ENCODE measurements around the gene GAL3ST1. TPM values are rescaled to one million over a fixed set of nuclear protein-coding genes. Genes with fewer than 3 reads are reported as not detected.

Gene GAL3ST1
- total and polyA plus RNA-seq, 10 of the 15 experiments (the other 5 are each of a cell fraction or from before 2014, with no cell fraction given), result not detected

DNA sequence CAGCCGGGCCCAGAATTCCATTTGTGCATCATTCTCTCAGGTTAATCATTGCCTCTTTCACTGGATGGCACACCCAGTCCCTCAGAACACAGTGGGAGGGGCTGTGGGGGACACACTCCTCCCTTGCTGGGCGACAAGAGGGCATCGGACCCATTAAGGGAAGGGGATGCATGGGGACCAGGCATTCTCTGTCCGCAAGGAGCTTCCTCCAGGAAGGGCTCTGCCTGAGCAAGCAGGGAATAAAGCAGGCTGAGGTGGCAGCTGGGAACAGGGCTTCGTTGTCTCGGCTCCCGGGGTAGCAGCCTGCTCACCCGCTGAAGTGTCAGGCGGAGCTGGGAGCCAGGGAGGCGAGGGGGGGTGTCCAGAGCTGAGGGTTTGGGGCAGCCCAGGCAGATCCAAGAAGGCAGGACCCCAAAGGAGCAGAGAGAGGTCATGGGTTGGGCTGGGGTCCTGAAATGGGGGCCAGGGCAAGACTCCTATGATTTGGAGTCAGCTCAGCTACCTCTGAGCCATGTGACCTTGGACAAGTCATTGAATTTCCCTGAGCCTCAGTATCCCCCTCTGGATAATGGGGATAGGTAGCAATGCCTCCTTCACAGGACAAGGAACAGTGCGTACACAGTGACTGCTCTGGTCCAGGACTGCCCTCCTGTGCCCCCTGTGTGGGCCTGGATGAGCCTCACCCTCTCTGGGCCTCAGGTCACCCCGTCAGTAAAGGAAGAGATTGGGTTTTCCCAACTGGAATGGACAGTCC is 1.4 kb downstream of the GAL3ST1 start:
- no peak overlapping the region for H3K4me3 ChIP-seq
- H4K20me1 ChIP-seq (ENCODE audit: control insufficient read depth, insufficient read depth), result no peaks in the 10 kb centered on the region; the same call in 1 of the 2 replicates
- in situ Hi-C loops (cut with MboI) (no loop called here), intact Hi-C loops (cut with micrococcal nuclease; ENCODE audit: unreplicated experiment) (no loop called here)
- DNase-seq (ENCODE audit: low read depth, low spot score) (no peak), ATAC-seq (no peak; the same call in 1 of the 3 replicates), FAIRE-seq (no peak)
- SMC1A ChIA-PET (ENCODE audit: uncharacterized antibody, unreplicated experiment), result no interaction called here
- no TSS peak for BruUV-seq (replicated peaks)
- H3K4me1 ChIP-seq (ENCODE audit: control insufficient read depth, insufficient read depth, low read length), result no peaks in the 10 kb centered on the region
- no peak overlapping the region for H3K4me2 ChIP-seq (ENCODE audit: control insufficient read depth, insufficient read depth)
- no peak overlapping the region for H2AFZ ChIP-seq (ENCODE audit: control insufficient read depth, low read depth, low read length)
- no peaks in the 10 kb centered on the region for H3K79me2 ChIP-seq (ENCODE audit: control insufficient read depth, insufficient read depth, low read length)
- peaks cover 4 to 7% of the 10 kb centered on the region in 2 experiments for H3K36me3 ChIP-seq (ENCODE audit: control insufficient read depth in 2 of 2, insufficient read depth in 2 of 2, low read length in 1 of 2)
- H3K27ac ChIP-seq (ENCODE audit: control insufficient read depth, insufficient read depth), result no peak overlapping the region
- CTCF ChIA-PET, result no interaction called here
- 50% methylated on average over 12 of the region's 12 CpGs for WGBS (ENCODE audit: insufficient coverage, insufficient replicate concordance, low lambda C conversion rate, missing lambda C conversion rate)
- RAD21 ChIA-PET (ENCODE audit: unreplicated experiment), result no interaction called here
- H3K27me3 ChIP-seq (replicated peaks in 1 of 2; ENCODE audit: control insufficient read depth in 2 of 2, insufficient read depth in 2 of 2, low read length in 1 of 2), result no peaks in the 10 kb centered on the region
- POLR2A ChIA-PET, result no interaction called here
- no peaks in the 10 kb centered on the region for H3K9me3 ChIP-seq (replicated peaks; ENCODE audit: control insufficient read depth, insufficient read depth, low read length)
- no peak overlapping the region for H3K9ac ChIP-seq (ENCODE audit: control insufficient read depth, insufficient read depth, low read length)
- TF ChIP-seq KDM1A (IDR thresholded peaks at IDR 0.05; ENCODE audit: borderline replicate concordance), result no peak
- TF ChIP-seq, protein P1, sequence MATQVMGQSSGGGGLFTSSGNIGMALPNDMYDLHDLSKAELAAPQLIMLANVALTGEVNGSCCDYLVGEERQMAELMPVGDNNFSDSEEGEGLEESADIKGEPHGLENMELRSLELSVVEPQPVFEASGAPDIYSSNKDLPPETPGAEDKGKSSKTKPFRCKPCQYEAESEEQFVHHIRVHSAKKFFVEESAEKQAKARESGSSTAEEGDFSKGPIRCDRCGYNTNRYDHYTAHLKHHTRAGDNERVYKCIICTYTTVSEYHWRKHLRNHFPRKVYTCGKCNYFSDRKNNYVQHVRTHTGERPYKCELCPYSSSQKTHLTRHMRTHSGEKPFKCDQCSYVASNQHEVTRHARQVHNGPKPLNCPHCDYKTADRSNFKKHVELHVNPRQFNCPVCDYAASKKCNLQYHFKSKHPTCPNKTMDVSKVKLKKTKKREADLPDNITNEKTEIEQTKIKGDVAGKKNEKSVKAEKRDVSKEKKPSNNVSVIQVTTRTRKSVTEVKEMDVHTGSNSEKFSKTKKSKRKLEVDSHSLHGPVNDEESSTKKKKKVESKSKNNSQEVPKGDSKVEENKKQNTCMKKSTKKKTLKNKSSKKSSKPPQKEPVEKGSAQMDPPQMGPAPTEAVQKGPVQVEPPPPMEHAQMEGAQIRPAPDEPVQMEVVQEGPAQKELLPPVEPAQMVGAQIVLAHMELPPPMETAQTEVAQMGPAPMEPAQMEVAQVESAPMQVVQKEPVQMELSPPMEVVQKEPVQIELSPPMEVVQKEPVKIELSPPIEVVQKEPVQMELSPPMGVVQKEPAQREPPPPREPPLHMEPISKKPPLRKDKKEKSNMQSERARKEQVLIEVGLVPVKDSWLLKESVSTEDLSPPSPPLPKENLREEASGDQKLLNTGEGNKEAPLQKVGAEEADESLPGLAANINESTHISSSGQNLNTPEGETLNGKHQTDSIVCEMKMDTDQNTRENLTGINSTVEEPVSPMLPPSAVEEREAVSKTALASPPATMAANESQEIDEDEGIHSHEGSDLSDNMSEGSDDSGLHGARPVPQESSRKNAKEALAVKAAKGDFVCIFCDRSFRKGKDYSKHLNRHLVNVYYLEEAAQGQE (IDR thresholded peaks at IDR 0.05; ENCODE audit: low read depth, low read length), result no peak
- no peak for TF ChIP-seq ETV6 (conservative IDR thresholded peaks at IDR 0.05 in 1 of 2, IDR thresholded peaks at IDR 0.05 in 1 of 2; ENCODE audit: borderline replicate concordance in 1 of 2, low read depth in 1 of 2)
- TF ChIP-seq TCF12 (IDR thresholded peaks at IDR 0.05; ENCODE audit: low read depth, low read length), result no peak
- TF ChIP-seq SMC3 (IDR thresholded peaks at IDR 0.05; ENCODE audit: borderline replicate concordance, low read length), result no peak
- TF ChIP-seq, protein P2, sequence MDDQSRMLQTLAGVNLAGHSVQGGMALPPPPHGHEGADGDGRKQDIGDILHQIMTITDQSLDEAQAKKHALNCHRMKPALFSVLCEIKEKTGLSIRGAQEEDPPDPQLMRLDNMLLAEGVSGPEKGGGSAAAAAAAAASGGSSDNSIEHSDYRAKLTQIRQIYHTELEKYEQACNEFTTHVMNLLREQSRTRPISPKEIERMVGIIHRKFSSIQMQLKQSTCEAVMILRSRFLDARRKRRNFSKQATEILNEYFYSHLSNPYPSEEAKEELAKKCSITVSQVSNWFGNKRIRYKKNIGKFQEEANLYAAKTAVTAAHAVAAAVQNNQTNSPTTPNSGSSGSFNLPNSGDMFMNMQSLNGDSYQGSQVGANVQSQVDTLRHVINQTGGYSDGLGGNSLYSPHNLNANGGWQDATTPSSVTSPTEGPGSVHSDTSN (IDR thresholded peaks at IDR 0.05; ENCODE audit: insufficient replicate concordance, low read depth, low read length), result no peak
- TF ChIP-seq ZNF384 (IDR thresholded peaks at IDR 0.05; ENCODE audit: borderline replicate concordance, low read depth, low read length), result no peak
- TF ChIP-seq BHLHE40 (IDR thresholded peaks at IDR 0.05; ENCODE audit: borderline replicate concordance in 1 of 2, low read depth in 2 of 2, low read length in 1 of 2), result no peak
- no peak for TF ChIP-seq ESRRA (IDR thresholded peaks at IDR 0.05; ENCODE audit: low read length)
- no peak for TF ChIP-seq EZH2 (IDR thresholded peaks at IDR 0.05; ENCODE audit: borderline replicate concordance, control insufficient read depth, low read depth, low read length)
- TF ChIP-seq, protein P3, sequence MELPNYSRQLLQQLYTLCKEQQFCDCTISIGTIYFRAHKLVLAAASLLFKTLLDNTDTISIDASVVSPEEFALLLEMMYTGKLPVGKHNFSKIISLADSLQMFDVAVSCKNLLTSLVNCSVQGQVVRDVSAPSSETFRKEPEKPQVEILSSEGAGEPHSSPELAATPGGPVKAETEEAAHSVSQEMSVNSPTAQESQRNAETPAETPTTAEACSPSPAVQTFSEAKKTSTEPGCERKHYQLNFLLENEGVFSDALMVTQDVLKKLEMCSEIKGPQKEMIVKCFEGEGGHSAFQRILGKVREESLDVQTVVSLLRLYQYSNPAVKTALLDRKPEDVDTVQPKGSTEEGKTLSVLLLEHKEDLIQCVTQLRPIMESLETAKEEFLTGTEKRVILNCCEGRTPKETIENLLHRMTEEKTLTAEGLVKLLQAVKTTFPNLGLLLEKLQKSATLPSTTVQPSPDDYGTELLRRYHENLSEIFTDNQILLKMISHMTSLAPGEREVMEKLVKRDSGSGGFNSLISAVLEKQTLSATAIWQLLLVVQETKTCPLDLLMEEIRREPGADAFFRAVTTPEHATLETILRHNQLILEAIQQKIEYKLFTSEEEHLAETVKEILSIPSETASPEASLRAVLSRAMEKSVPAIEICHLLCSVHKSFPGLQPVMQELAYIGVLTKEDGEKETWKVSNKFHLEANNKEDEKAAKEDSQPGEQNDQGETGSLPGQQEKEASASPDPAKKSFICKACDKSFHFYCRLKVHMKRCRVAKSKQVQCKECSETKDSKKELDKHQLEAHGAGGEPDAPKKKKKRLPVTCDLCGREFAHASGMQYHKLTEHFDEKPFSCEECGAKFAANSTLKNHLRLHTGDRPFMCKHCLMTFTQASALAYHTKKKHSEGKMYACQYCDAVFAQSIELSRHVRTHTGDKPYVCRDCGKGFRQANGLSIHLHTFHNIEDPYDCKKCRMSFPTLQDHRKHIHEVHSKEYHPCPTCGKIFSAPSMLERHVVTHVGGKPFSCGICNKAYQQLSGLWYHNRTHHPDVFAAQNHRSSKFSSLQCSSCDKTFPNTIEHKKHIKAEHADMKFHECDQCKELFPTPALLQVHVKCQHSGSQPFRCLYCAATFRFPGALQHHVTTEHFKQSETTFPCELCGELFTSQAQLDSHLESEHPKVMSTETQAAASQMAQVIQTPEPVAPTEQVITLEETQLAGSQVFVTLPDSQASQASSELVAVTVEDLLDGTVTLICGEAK (IDR thresholded peaks at IDR 0.05; ENCODE audit: borderline replicate concordance), result no peak
- no peak for TF ChIP-seq SMAD1 (IDR thresholded peaks at IDR 0.05; ENCODE audit: low read depth, partially characterized antibody)

Measured in GM12878 (cell line).